SHP77 (cell line): Measurements from ENCODE around the gene TMUB1.
A peak's percentile ranks its signal among the peaks of the same experiment; 100 is the strongest.

Source experiments
- DNase-seq, 2 experiments: peaks; one replicate each; lab custom pipeline; 2025; lab: John Stamatoyannopoulos, UW

The TMUB1 gene

GRCh38 chr7:151085329-151085690, 2.0 kb upstream of the TMUB1 start:
- no peak for DNase-seq

- no peak for DNase-seq
These were observed 499 bp upstream of the TMUB1 start for GRCh38 chr7:151083824-151084160.

- no peak for DNase-seq
These were observed 887 bp downstream of the TMUB1 start for GRCh38 chr7:151082141-151083070.

- DNase-seq: peak; percentile 22 to 58
These were observed 1.9 kb downstream of the TMUB1 start for GRCh38 chr7:151081170-151082101.

- DNase-seq: peak; percentile 76 to 91
These were observed 2.6 kb downstream of the TMUB1 start, which contains the start of gene FASTK for GRCh38 chr7:151080522-151081169. Gene FASTK, minus strand, starts transcription at chr7:151080809. Its CDS starts 43 bp downstream, at chr7:151080766.

- DNase-seq: no peak
These were observed 3.2 kb downstream of the TMUB1 start for GRCh38 chr7:151080067-151080521.

- no peak for DNase-seq
These were observed 3.9 kb downstream of the TMUB1 start for GRCh38 chr7:151079199-151079910.

- no peak for DNase-seq
These were observed 4.9 kb downstream of the TMUB1 start for GRCh38 chr7:151078233-151079040.

- no peak for DNase-seq
These were observed 5.5 kb downstream of the TMUB1 start for GRCh38 chr7:151077705-151078232.

- DNase-seq: no peak
These were observed 6.2 kb downstream of the TMUB1 start for GRCh38 chr7:151076863-151077704.

- DNase-seq: no peak
These were observed 7.3 kb downstream of the TMUB1 start for GRCh38 chr7:151075978-151076426.

- DNase-seq: no peak
These were observed 7.7 kb downstream of the TMUB1 start for GRCh38 chr7:151075662-151075971.

GRCh38 chr7:151074817-151075661, 8.3 kb downstream of the TMUB1 start:
- no peak for DNase-seq

GRCh38 chr7:151073990-151074389, 9.3 kb downstream of the TMUB1 start:
- no peak for DNase-seq

- DNase-seq: no peak
These were observed 12.0 kb downstream of the TMUB1 start for GRCh38 chr7:151071032-151071866.

- no peak for DNase-seq
These were observed 12.7 kb downstream of the TMUB1 start for GRCh38 chr7:151070574-151070960.

GRCh38 chr7:151069841-151070573, 13.3 kb downstream of the TMUB1 start:
- DNase-seq: no peak
